Omental fat pad (tissue), 4 donors: Measurements from ENCODE around the gene PTPRD. TPM values are rescaled to one million over a fixed set of nuclear protein-coding genes. Genes with fewer than 3 reads are reported as not detected.

Source experiments
- ATAC-seq: fragments of 150-250 bp; one replicate; pipeline ENCODE4 v1.9.1; 2016; ENCODE audit warnings: mild to moderate bottlenecking, moderate library complexity; ENCODE audit not compliant: low FRiP score
- DNase-seq: peaks from one replicate; pipeline ENCODE4 v3.0.0-alpha.2; 2019; ENCODE audit warnings: low spot score
- total RNA-seq, 4 donors: library from RNA; depleted of rRNA; stranded (reverse); fragments of >200 nt; gene quantifications; one replicate each; pipeline ENCODE4 v1.1.0, GENCODE V29; 2016
- TF ChIP-seq, protein P1 (sequence below), 3 donors: fragments of 450-650 bp; IDR thresholded peaks; one replicate each; pipeline ENCODE4 v1.5.1; 2016 to 2017; ENCODE audit warnings: antibody characterized with exemption in 3 of 3, mild to moderate bottlenecking in 3 of 3, moderate library complexity in 2 of 3

The PTPRD gene
- total RNA-seq, 4 donors from 2014 or later: 3.5 to 34.2 (median 11.2) TPM

DNA sequence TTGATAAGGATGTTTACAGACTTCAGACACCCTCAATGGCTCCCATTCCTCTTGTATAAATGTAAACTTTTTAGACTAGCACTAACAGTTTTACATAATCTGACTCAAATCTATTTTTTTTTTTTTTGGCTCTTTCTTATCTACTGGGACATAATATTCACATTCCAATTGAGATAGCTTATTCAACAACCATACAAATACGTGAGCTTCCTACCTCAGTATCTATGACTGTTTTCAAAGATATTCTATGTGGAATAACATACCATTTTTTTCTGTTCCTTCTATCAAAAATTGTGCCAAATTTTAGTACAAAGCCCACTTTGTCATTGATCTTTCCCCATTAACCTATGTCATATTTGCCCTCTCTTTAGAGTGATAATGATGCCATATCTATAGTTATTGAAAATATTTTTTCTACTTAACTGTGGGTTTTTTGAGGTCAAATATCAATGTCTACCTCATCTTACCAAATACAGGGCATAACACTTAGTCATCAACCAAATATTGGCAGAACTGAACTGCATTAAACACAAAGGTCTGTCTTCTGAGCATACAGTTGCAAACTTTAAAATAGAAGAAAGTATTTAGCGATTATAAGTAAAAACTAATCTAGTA lies 482.6 kb downstream of the PTPRD start:
- TF ChIP-seq, protein P1, sequence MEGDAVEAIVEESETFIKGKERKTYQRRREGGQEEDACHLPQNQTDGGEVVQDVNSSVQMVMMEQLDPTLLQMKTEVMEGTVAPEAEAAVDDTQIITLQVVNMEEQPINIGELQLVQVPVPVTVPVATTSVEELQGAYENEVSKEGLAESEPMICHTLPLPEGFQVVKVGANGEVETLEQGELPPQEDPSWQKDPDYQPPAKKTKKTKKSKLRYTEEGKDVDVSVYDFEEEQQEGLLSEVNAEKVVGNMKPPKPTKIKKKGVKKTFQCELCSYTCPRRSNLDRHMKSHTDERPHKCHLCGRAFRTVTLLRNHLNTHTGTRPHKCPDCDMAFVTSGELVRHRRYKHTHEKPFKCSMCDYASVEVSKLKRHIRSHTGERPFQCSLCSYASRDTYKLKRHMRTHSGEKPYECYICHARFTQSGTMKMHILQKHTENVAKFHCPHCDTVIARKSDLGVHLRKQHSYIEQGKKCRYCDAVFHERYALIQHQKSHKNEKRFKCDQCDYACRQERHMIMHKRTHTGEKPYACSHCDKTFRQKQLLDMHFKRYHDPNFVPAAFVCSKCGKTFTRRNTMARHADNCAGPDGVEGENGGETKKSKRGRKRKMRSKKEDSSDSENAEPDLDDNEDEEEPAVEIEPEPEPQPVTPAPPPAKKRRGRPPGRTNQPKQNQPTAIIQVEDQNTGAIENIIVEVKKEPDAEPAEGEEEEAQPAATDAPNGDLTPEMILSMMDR (IDR thresholded peaks at IDR 0.05): no peak
- ATAC-seq: no peak

DNA sequence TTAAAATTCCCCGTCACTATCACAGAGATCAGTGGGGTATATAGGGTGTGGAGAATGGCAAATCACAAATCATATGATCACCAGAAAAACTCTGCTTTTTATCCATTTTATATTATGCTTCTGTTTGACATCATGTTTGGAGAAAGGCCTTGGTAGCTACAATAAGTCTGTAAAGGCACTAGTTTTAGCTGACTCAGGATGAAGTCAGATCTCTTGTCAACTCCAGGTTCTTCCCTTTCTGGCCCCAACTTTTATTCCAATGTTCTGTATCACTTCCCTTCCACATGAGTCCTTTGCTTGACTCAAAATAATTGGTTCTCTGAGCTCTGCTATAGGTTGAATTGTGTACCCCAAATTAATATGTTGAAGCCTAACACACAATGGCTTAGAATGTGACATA lies 484.9 kb downstream of the PTPRD start:
- no peak for ATAC-seq
- DNase-seq: no peak
- TF ChIP-seq, protein P1 (IDR thresholded peaks at IDR 0.05): no peak

More for the DNA sequence above, 482.6 kb downstream of the PTPRD start:
- no peak for DNase-seq

DNA sequence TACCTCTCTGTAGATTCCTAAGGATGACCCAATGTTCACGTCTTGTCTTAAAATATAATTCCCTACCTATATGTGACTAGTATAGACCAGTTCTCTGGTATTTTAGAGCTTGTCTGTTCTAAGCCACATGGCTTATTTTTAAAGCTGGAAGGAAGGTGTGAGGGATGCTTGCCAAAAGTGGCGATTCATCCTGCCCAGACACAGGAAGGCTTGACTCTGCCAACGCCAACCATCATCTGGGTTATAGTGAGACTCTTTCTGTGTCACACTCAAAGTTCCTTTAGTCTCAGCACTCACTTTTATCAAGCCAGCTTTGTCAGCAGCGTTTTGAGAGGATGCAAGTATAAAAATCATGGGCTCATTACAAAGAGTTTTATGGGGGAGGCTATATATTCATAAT lies 500.0 kb downstream of the PTPRD start:
- TF ChIP-seq, protein P1 (IDR thresholded peaks at IDR 0.05): no peak
- DNase-seq (no peak), ATAC-seq (no peak)

DNA sequence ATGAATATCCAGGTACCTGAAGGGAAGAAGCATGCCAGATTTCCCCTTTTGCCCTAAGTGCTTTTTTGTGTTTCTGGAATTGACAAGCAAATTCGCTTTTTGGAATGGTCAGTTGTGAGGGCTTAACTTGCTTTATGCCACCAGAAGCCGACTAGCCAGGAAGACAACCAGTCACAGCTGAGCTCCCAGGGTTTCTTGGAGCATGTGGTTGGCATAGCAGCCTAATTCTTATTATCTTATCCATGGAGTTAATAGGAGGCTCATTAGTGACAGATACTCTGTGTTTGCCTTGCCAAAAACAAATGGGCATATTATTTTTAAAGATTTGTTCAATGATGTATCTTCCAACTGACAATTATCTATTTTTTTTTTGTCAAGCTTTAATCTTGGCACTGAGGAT lies 500.7 kb downstream of the PTPRD start:
- DNase-seq: no peak
- ATAC-seq: no peak
- TF ChIP-seq, protein P1 (IDR thresholded peaks at IDR 0.05): no peak

DNA sequence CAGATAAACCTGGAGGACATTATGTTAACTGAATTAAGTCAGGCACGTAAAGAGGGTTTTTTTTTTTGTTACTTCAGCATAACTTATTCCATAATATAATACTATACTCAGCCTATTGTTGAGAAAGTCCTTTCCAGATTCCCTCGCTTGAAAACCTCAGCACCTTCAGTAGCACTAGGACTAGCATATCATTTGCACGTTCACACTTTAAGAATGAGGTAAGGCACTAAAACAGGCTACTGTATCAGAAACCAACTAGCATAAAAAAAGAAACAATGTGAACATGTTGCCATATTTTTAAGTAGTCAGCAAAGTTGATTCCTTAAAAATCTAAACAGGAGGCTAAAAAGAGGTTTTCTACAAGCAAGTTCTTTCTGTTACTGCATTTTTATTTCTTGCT lies 504.0 kb downstream of the PTPRD start:
- TF ChIP-seq, protein P1 (IDR thresholded peaks at IDR 0.05): no peak
- DNase-seq (no peak), ATAC-seq (no peak)

DNA sequence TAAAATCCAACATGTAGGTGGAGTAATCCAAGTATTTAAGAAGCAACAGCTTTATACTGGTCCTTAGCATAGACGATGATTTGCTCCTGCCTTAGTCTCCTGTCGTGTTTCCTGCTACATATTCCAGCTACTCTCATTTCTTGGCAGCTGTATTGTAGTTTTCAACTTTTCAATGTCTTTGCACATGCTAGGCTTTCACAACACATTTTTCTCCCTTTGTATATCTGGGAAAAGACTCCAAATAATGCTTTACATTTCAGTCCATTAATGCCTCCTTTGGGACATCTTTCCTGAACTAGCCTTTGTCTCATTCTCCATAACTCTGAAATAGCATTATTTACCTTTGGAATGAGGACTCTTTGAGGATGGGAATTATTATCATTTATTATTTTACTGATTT lies 508.0 kb downstream of the PTPRD start:
- TF ChIP-seq, protein P1 (IDR thresholded peaks at IDR 0.05): no peak
- ATAC-seq (no peak), DNase-seq (no peak)

DNA sequence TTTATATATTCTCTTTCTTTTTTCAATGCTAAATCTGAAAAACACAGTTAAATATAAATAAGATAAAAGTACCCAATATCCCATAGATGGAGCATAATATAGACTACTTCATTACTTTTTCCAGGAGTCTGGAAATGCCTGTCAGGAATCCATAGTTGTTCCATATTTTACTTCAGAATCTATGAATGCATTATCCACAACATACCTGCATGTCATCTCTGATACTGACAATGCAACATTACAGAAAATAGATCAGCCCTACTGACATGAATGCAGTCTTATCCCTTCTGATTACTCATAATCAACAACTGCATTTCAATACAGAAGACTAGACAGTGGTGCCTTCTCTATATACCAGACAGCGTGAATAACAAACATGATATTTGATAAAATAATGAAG lies 517.6 kb downstream of the PTPRD start:
- ATAC-seq (no peak), DNase-seq (no peak)
- TF ChIP-seq, protein P1 (IDR thresholded peaks at IDR 0.05): no peak
